Bronchial epithelial cell (primary cell): ENCODE results near the gene KRCC1. TPM values are rescaled to one million over a fixed set of nuclear protein-coding genes. Genes with fewer than 3 reads are reported as not detected.
"Not testable (repeated sequence)": the region's sequence is repeated elsewhere in the genome, so short reads cannot be mapped to it uniquely, and the experiment has no call there.

Experiments
- DNase-seq: peaks from one replicate; pipeline ENCODE4 v3.0.0-alpha.2; 2010; ENCODE audit warnings: low read depth
- FAIRE-seq: peaks from 2 replicates; lab custom pipeline; 2011; peaks lifted over from hg19 to GRCh38; lab: Jason Lieb, UNC
- H3K27me3 ChIP-seq: 2 replicates; pipeline ENCODE4 v1.5.1; 2011; ENCODE audit warnings: low read length; ENCODE audit not compliant: control insufficient read depth, insufficient read depth
- H3K36me3 ChIP-seq: 2 replicates; pipeline ENCODE4 v1.5.1; 2011; ENCODE audit warnings: low read length; ENCODE audit not compliant: control insufficient read depth, insufficient read depth
- H3K4me3 ChIP-seq: 2 replicates; pipeline ENCODE4 v1.5.1; 2011; ENCODE audit warnings: mild to moderate bottlenecking, low read depth, low read length, control low read depth
- total RNA-seq: library from RNA; depleted of rRNA; stranded (reverse); fragments of >200 nt; gene quantifications from 2 replicates; pipeline ENCODE4 v1.2.1, GENCODE V29; 2014
- TF ChIP-seq, protein P1 (sequence below): IDR thresholded peaks from 2 replicates; pipeline ENCODE4 v1.5.1; 2011; ENCODE audit warnings: mild to moderate bottlenecking, moderate library complexity, low read length, control low read depth, inconsistent platforms; ENCODE audit not compliant: insufficient read depth, severe bottlenecking

Gene KRCC1
- total RNA-seq, 1 donor from 2014 or later = 8.4 TPM

- peaks cover 2% of the 10 kb centered on the region for H3K36me3 ChIP-seq
- FAIRE-seq (no peak), DNase-seq (no peak)
- no peaks in the 10 kb centered on the region for H3K27me3 ChIP-seq
- H3K4me3 ChIP-seq = no peak overlapping the region
- TF ChIP-seq, protein P1, sequence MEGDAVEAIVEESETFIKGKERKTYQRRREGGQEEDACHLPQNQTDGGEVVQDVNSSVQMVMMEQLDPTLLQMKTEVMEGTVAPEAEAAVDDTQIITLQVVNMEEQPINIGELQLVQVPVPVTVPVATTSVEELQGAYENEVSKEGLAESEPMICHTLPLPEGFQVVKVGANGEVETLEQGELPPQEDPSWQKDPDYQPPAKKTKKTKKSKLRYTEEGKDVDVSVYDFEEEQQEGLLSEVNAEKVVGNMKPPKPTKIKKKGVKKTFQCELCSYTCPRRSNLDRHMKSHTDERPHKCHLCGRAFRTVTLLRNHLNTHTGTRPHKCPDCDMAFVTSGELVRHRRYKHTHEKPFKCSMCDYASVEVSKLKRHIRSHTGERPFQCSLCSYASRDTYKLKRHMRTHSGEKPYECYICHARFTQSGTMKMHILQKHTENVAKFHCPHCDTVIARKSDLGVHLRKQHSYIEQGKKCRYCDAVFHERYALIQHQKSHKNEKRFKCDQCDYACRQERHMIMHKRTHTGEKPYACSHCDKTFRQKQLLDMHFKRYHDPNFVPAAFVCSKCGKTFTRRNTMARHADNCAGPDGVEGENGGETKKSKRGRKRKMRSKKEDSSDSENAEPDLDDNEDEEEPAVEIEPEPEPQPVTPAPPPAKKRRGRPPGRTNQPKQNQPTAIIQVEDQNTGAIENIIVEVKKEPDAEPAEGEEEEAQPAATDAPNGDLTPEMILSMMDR = no peak
These were observed 26.7 kb downstream of the KRCC1 start for GRCh38 chr2:88028931-88029330.

- FAIRE-seq (no peak), DNase-seq (no peak)
- H3K4me3 ChIP-seq = no peak overlapping the region
- no peaks in the 10 kb centered on the region for H3K27me3 ChIP-seq
- TF ChIP-seq, protein P1 = no peak
- H3K36me3 ChIP-seq = peaks cover 1% of the 10 kb centered on the region
These were observed 27.7 kb downstream of the KRCC1 start for GRCh38 chr2:88027697-88028389.

GRCh38 chr2:88024509-88024908 lies 31.1 kb downstream of the KRCC1 start:
- no peak overlapping the region for H3K4me3 ChIP-seq
- H3K36me3 ChIP-seq = no peaks in the 10 kb centered on the region
- H3K27me3 ChIP-seq = no peaks in the 10 kb centered on the region
- FAIRE-seq (no peak), DNase-seq (no peak)
- TF ChIP-seq, protein P1 = no peak

DNA sequence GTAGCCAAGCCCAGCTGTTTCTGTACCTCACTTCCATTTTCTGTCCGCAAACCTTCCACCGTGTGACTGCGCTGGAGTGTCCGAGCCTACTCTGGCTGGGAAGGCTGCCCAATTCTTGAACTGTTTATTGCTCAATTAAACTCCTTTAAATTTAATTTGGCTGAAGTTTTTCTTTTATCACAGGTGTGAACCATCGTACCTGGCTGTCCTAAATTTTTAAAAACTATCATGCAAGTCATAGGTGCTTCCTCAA lies 33.0 kb downstream of the KRCC1 start:
- FAIRE-seq (no peak), DNase-seq (no peak)
- TF ChIP-seq, protein P1 = no peak
- Histone ChIP-seq H3K27me3 (no peaks in the 10 kb centered on the region), H3K36me3 (no peaks in the 10 kb centered on the region), H3K4me3 (no peak overlapping the region)

DNA sequence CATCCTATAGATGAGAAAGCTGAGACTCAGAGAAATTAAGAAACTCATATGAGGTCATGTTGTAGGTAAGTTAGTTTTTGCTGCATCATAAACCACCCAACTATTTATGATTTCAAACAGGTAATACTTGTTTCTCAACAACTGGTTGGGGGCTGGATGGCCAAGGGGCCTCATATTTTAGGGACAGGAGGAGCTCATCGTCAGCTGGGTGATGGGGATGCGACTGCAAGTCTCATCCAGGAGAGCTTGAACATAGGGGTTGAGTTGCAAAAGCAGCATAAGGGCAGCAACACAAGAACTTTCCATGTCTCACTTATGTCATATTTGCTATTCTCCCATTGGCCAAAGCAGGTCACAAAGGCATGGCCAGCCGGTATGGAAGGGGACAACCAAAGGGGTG lies 35.6 kb downstream of the KRCC1 start:
- Histone ChIP-seq H3K4me3 (no peak overlapping the region), H3K36me3 (no peaks in the 10 kb centered on the region), H3K27me3 (no peaks in the 10 kb centered on the region)
- TF ChIP-seq, protein P1 = no peak
- DNase-seq = no peak
- FAIRE-seq = no peak

GRCh38 chr2:88018909-88019308 lies 36.7 kb downstream of the KRCC1 start:
- FAIRE-seq (no peak), DNase-seq (no peak)
- no peaks in the 10 kb centered on the region for H3K27me3 ChIP-seq
- TF ChIP-seq, protein P1 = no peak
- H3K36me3 ChIP-seq = no peaks in the 10 kb centered on the region
- H3K4me3 ChIP-seq = no peak overlapping the region

- H3K36me3 ChIP-seq, FAIRE-seq, DNase-seq: not testable (repeated sequence)
These were observed 37.3 kb downstream of the KRCC1 start for GRCh38 chr2:88018077-88018805.

DNA sequence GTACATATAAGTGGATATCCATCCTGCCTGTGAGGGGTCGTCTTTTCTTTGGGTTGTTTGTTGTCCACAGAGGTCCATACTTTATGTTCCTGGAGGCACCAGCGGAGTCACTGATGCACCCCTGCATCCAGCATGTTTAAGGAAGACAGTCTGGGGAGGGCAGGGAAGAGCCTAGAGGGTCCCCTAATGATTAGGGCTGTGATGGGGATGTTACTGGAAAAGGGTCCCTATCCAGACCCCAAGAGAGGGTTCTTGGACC lies 37.9 kb downstream of the KRCC1 start:
- FAIRE-seq, H3K36me3 ChIP-seq, DNase-seq, H3K4me3 ChIP-seq, H3K27me3 ChIP-seq: not testable (repeated sequence)

More at GRCh38 chr2:88018077-88018805, 37.3 kb downstream of the KRCC1 start:
- H3K27me3 ChIP-seq, H3K4me3 ChIP-seq: not testable (repeated sequence)
